Ectodermal cell (in vitro differentiated cells): Measurements from ENCODE around the gene SAG.

Experiments used
- H3K27ac ChIP-seq: 2 replicates; pipeline ENCODE4 v1.7.0; 2013; ENCODE audit warnings: mild to moderate bottlenecking, low read depth, low read length; ENCODE audit not compliant: insufficient read depth, poor library complexity, severe bottlenecking
- H3K27me3 ChIP-seq: 2 replicates; pipeline ENCODE4 v1.7.0; 2013; ENCODE audit warnings: mild to moderate bottlenecking, low read length; ENCODE audit not compliant: insufficient read depth, control insufficient read depth, poor library complexity, severe bottlenecking
- H3K36me3 ChIP-seq: one replicate; pipeline ENCODE4 v1.7.0; 2013; ENCODE audit warnings: low read length; ENCODE audit not compliant: control insufficient read depth, insufficient read depth
- H3K4me1 ChIP-seq: one replicate; pipeline ENCODE4 v1.7.0; 2013; ENCODE audit warnings: low read length; ENCODE audit not compliant: control insufficient read depth, insufficient read depth
- H3K4me3 ChIP-seq: 2 replicates; pipeline ENCODE4 v1.7.0; 2013; ENCODE audit warnings: low read depth, low read length, control low read depth; ENCODE audit not compliant: insufficient read depth
- H3K9me3 ChIP-seq: 2 replicates; pipeline ENCODE4 v1.7.0; 2013; ENCODE audit warnings: mild to moderate bottlenecking, low read length, moderate library complexity; ENCODE audit not compliant: control insufficient read depth
- WGBS, 2 experiments: methylation state at CpG; one replicate each; pipeline ENCODE4 v1.1.7; 2013; ENCODE audit warnings: missing lambda C conversion rate in 2 of 2; 5-methylcytosine and 5-hydroxymethylcytosine counted together

Gene SAG

DNA sequence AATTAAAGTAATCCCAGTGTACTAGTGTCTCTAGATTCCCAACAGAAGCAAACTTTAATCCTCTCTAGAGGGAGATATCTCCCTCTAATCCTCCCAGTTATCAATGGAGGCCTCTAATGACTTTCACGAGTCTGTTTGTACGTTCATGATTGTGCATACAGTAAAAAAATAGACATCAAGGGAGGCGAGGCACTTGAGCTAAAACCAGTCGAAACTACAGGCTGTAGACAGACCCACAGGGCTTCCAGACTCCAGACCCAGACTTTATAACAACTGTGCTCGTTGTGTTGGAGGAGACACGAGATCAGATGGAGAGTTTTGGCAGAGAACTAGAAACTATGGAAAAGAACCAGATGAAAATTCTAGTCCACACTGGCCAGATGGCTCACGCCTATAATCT is 53.7 kb downstream of the SAG start:
- Histone ChIP-seq H3K27me3 (peaks cover 3% of the 10 kb centered on the region), H3K36me3 (no peaks in the 10 kb centered on the region), H3K9me3 (no peaks in the 10 kb centered on the region), H3K27ac (no peak overlapping the region), H3K4me3 (no peak overlapping the region), H3K4me1 (no peaks in the 10 kb centered on the region)
- WGBS, 2 experiments, result 95 to 96% methylated on average over 7 of the region's 7 CpGs

DNA sequence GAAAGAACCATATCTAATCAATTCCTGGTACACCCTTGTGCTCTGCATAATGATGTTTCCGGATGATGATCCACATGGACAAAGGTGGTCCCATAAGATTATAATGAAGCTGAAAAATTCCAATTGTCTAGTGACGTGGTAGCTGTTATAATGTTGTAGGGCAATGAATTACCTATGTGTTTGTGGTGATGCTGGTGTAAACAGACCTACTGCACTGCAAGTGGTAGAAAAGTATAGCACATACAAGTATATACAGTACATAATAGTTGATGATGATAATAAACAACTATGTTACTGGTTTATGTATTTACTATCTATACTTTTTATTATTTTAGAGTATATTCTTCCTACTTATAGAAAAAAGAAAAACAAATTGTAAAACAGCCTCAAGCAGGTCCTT is 55.1 kb downstream of the SAG start:
- WGBS, 2 experiments, result 63 to 72% methylated on average over 2 of the region's 2 CpGs
- no peaks in the 10 kb centered on the region for H3K36me3 ChIP-seq
- no peaks in the 10 kb centered on the region for H3K27me3 ChIP-seq
- no peak overlapping the region for H3K4me3 ChIP-seq
- no peak overlapping the region for H3K27ac ChIP-seq
- H3K9me3 ChIP-seq, result no peaks in the 10 kb centered on the region
- no peaks in the 10 kb centered on the region for H3K4me1 ChIP-seq

DNA sequence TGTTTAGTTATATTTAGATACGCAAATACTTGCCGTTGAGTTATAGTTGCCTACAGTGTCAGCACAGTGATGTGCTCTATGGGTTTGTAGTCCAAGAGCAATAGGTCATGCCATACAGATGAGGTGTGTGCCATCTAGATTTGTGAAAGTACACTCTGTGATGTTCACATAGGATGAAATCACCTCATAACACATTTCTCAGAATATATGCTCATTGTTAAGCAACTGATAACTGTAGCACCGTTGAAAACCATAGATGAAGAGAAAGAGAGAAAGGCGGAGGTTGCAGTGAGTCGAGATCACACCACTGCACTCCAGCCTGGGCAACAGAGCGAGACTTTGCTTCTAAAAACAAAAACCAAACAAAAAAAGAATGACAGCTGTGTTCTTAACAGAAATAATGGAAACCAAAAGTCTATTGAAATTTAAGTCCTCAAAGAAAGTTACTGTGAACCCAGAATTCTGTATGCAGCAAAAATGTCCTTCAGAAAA is 56.2 kb downstream of the SAG start:
- Histone ChIP-seq H3K4me1 (no peaks in the 10 kb centered on the region), H3K9me3 (no peaks in the 10 kb centered on the region), H3K36me3 (no peaks in the 10 kb centered on the region), H3K27ac (no peak overlapping the region), H3K27me3 (no peaks in the 10 kb centered on the region), H3K4me3 (no peak overlapping the region)
- 89 to 95% methylated on average over 5 to 6 of the region's 6 CpGs for WGBS, 2 experiments

DNA sequence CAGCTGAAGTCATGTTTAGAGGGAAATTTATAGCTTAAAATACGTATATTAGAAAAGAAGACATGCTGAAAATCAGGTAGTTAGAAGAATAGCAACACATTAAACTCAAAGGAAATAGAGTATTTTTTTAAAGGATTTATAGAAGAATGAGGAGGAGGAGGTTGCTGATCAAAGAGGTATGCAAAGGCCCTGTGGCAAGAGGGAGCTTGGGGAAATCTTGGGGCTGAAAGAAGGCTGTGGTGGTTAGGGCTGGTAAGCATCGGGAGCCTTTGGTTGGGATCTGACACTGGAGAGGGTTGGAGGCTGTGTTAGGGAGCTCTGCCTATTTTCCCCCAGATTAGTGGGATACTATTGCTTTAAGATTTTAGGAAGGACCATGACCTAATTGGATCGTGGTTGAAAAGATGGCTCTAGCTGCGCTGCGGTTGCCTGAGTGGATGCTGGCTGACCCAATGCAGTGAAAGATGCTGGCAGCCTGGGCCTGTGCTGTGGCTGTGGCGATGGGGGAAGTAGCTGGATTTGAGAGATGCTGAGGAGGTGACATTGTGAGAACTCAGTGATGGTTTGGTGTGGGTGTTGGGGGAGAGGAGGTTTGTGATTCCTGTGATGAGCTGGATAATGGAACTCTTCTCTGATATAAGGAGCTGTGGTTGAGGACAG is 58.4 kb downstream of the SAG start:
- Histone ChIP-seq H3K9me3 (no peaks in the 10 kb centered on the region), H3K27me3 (no peaks in the 10 kb centered on the region), H3K4me1 (peaks cover 4% of the 10 kb centered on the region), H3K4me3 (no peak overlapping the region), H3K36me3 (no peaks in the 10 kb centered on the region), H3K27ac (no peak overlapping the region)
- 93% methylated on average over 6 of the region's 6 CpGs for WGBS, 2 experiments

DNA sequence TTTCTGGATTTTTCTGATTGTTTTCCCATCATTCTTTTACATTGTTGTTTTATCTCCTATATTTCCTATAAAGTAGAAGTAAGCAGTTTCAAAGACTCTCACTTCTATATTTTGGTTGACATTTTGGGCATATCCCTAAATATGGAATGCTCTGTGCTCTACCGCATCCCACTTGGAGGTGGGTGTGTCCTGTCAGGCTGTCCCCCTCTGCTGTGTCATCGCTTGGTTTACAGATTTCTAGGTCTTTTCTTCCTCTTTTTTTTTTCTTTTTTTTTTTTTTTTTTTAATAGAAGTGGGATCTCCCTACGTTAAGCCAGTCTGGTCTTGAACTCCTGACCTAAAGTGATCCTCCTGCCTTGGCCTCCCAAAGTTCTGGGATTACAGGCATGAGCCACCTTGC is 60.0 kb downstream of the SAG start:
- H3K9me3 ChIP-seq, result no peaks in the 10 kb centered on the region
- 85 to 95% methylated on average over 2 to 3 of the region's 3 CpGs for whole genome bisulfite sequencing, 2 experiments

DNA sequence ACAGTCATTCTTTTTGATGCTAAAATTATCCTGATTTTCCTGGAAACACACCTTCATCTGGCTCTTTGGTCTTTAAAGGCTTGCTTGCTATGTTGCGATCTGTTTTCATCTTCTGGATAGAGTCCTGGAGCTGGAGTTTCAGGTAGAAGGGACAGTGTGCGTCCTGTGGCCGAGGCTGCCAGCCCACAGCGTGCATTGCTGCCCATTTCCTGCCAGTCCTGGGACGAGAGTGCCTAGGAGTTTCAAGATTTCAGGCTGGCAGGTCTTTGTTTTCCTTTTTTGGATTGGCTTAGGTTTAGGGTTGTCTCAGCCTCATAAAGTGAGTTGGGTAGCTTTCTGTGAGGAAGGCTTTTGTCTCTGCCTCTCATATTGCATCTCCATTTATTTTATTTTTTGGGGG is 61.1 kb downstream of the SAG start:
- no peaks in the 10 kb centered on the region for H3K9me3 ChIP-seq
- H3K27ac ChIP-seq, result no peak overlapping the region
- WGBS, 2 experiments, result 89 to 91% methylated on average over 5 of the region's 5 CpGs
- no peaks in the 10 kb centered on the region for H3K36me3 ChIP-seq
- peaks cover 4% of the 10 kb centered on the region for H3K4me1 ChIP-seq
- no peaks in the 10 kb centered on the region for H3K27me3 ChIP-seq
- H3K4me3 ChIP-seq, result no peak overlapping the region

More for the DNA sequence above, 60.0 kb downstream of the SAG start:
- Histone ChIP-seq H3K36me3 (no peaks in the 10 kb centered on the region), H3K27me3 (no peaks in the 10 kb centered on the region), H3K4me3 (no peak overlapping the region), H3K4me1 (peaks cover 4% of the 10 kb centered on the region), H3K27ac (no peak overlapping the region)

DNA sequence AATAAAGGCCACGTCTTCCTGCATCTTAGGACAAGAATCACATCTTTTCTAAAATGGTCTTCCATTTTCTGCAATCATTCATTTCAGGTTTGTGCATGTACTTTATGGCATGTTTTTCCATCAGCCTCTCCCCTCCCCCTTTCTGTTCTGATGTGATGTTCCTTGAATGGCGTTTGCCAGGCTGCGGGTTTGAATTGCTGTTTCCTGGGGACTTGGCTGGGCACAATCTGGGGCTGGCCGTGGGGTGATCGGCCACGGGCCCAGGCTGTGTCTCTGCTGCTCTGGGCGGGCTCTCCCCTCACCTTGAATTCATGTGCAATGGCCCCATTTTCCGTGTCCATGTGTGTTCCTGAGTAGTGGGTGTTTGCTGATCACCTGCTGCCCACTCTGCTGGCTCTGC is 61.8 kb downstream of the SAG start:
- H3K4me3 ChIP-seq, result no peak overlapping the region
- no peaks in the 10 kb centered on the region for H3K27me3 ChIP-seq
- H3K4me1 ChIP-seq, result peaks cover 4% of the 10 kb centered on the region
- WGBS, 2 experiments, result 87 to 92% methylated on average over 8 of the region's 8 CpGs
- H3K9me3 ChIP-seq, result no peaks in the 10 kb centered on the region
- no peak overlapping the region for H3K27ac ChIP-seq
- H3K36me3 ChIP-seq, result no peaks in the 10 kb centered on the region

DNA sequence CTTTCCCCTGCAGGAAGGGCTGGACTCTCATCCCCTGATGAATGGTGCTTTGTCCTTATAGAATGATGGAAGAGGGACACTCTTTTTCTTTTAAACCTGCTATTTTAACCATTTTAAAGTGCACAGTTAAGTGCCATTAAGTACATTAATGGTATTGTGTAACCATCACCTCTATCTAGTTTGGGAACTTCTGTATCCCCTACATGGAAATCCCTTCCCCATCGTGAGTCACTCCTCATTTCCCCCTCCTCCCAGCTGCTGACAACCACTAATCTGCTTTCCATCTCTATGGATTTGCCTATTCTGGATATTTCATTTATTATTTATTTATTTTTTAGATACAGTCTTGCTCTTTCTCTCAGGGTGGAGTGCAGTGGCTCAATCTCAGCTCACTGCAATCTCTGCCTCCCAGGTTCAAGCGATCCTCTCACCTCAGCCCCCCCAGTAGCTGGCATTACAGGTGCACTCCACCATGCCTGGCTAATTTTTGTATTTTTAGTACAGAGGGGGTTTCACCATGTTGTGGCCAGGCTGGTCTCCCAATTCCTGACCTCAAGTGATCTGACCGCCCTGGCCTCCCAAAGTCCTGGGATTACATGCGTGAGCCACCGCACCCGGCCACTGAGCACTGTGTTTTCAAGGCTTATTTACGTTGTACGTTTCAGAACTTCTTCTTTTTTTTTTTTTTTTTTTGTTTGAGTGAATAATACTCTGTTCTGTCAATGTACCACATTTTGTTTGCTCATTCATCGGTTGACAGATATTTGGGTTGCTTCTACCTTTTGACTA is 62.5 kb downstream of the SAG start:
- Histone ChIP-seq H3K36me3 (no peaks in the 10 kb centered on the region), H3K4me1 (peaks cover 4% of the 10 kb centered on the region), H3K27ac (no peak overlapping the region), H3K4me3 (no peak overlapping the region), H3K27me3 (no peaks in the 10 kb centered on the region), H3K9me3 (no peaks in the 10 kb centered on the region)
- 86 to 94% methylated on average over 8 of the region's 9 CpGs for WGBS, 2 experiments

DNA sequence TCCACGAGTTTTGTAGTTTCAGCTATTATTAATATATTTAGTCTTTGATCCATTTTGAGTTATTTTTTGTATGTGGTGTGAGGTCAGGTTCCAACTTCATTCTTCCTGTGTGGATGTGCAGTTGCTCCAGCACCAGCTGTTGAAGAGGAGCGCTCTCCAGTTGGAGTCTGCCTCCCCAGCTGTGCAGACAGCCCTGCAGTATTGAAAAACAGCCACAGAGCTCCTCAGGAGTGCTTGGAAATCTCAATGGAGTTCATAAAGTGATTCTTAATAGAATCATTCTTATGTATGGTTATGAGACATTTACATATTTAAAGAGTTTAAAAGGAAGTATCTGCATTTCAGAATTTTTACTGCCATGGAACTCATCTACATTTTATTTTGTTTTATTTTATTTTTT is 64.0 kb downstream of the SAG start:
- H3K27me3 ChIP-seq, result no peaks in the 10 kb centered on the region
- H3K27ac ChIP-seq, result no peak overlapping the region
- H3K36me3 ChIP-seq, result no peaks in the 10 kb centered on the region
- no peaks in the 10 kb centered on the region for H3K9me3 ChIP-seq
- H3K4me1 ChIP-seq, result peaks cover 4% of the 10 kb centered on the region
- no peak overlapping the region for H3K4me3 ChIP-seq
- WGBS, 2 experiments, result 93 to 94% methylated on average over 1 to 2 of the region's 2 CpGs

DNA sequence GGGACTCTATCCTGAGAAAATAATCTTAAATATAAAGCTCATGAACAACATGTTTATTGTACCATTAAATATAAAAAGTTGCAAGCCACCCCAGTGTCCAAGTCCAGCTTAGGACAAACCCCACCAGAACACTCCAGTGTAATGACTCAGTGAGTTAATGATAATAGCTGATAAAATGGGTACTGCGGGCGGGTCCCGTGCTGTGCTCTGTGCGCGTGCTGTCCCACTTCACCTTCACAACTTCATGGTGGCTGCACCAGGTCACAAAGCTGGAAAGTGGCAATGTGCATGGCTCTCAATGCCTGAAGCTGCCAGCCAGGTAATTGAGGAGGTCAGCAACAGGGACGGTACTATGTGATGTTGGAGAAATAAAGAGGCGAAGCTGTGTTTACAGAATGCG is 65.2 kb downstream of the SAG start:
- Histone ChIP-seq H3K27me3 (no peaks in the 10 kb centered on the region), H3K9me3 (no peaks in the 10 kb centered on the region), H3K27ac (no peak overlapping the region), H3K4me1 (peaks cover 4% of the 10 kb centered on the region), H3K36me3 (no peaks in the 10 kb centered on the region), H3K4me3 (no peak overlapping the region)
- WGBS, 2 experiments, result 95 to 96% methylated on average over 8 of the region's 8 CpGs
